ENCODE results near the gene MEFV. TPM values are rescaled to one million over a fixed set of nuclear protein-coding genes. Genes with fewer than 3 reads are reported as not detected.

MEFV gene
- total and polyA plus RNA-seq, 2 of the 13 experiments (the other 11 are each of a cell fraction or from before 2014, with no cell fraction given), result 0.22 TPM; not detected in 1

- TF ChIP-seq ZNF546 (CRISPR knock-in tag; conservative IDR thresholded peaks at IDR 0.05) (no peak), U2AF1 (optimal IDR thresholded peaks at IDR 0.05; ENCODE audit: low read depth, low read length) (no peak), STAT5B (CRISPR knock-in tag; IDR thresholded peaks at IDR 0.05) (no peak), KIAA2018 (CRISPR knock-in tag; IDR thresholded peaks at IDR 0.05; ENCODE audit: borderline replicate concordance) (no peak), KMT2B (CRISPR knock-in tag; IDR thresholded peaks at IDR 0.05) (no peak), MLLT10 (CRISPR knock-in tag; IDR thresholded peaks at IDR 0.05) (no peak), ARNTL (CRISPR knock-in tag; IDR thresholded peaks at IDR 0.05) (no peak), ARID2 (CRISPR knock-in tag; IDR thresholded peaks at IDR 0.05; ENCODE audit: borderline replicate concordance) (no peak), GTF2F1 (IDR thresholded peaks at IDR 0.05; ENCODE audit: low read length) (no peak), NFATC3 (CRISPR knock-in tag; IDR thresholded peaks at IDR 0.05) (no peak), ZNF225 (CRISPR knock-in tag; IDR thresholded peaks at IDR 0.05) (no peak)
- TF ChIP-seq, protein P1, sequence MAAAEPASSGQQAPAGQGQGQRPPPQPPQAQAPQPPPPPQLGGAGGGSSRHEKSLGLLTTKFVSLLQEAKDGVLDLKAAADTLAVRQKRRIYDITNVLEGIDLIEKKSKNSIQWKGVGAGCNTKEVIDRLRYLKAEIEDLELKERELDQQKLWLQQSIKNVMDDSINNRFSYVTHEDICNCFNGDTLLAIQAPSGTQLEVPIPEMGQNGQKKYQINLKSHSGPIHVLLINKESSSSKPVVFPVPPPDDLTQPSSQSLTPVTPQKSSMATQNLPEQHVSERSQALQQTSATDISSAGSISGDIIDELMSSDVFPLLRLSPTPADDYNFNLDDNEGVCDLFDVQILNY (CRISPR knock-in tag; conservative IDR thresholded peaks at IDR 0.05), result no peak
- TF ChIP-seq, protein P2, sequence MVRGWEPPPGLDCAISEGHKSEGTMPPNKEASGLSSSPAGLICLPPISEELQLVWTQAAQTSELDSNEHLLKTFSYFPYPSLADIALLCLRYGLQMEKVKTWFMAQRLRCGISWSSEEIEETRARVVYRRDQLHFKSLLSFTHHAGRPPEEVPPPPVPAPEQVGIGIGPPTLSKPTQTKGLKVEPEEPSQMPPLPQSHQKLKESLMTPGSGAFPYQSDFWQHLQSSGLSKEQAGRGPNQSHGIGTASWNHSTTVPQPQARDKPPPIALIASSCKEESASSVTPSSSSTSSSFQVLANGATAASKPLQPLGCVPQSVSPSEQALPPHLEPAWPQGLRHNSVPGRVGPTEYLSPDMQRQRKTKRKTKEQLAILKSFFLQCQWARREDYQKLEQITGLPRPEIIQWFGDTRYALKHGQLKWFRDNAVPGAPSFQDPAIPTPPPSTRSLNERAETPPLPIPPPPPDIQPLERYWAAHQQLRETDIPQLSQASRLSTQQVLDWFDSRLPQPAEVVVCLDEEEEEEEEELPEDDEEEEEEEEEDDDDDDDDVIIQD (CRISPR knock-in tag; IDR thresholded peaks at IDR 0.05; ENCODE audit: low read depth), result no peak
- H3K4me3 ChIP-seq (replicated peaks in 1 of 3; ENCODE audit: insufficient read depth in 1 of 3, low read depth in 2 of 3, low read length in 3 of 3), result no peak overlapping the region
- H3K4me1 ChIP-seq (ENCODE audit: insufficient read depth, low read length), result peaks cover 28% of the 10 kb centered on the region
- DNase-seq (ENCODE audit: low spot score) (no peak), FAIRE-seq (no peak), ATAC-seq (no peak)
- in situ Hi-C loops (cut with HindIII; ENCODE audit: extremely low pct_ligation_motif_present, low pct_unique_long_range_greater_than_20kb), result no loop called here
- no TSS peak for BruUV-seq (replicated peaks)
- 46% methylated on average over 17 of the region's 35 CpGs for WGBS (ENCODE audit: low lambda C conversion rate)
- POLR2A ChIA-PET, result no interaction called here
- no peak overlapping the region for H3K9ac ChIP-seq (ENCODE audit: insufficient read depth, low read depth, low read length)
- CTCF ChIA-PET (ENCODE audit: low intra/inter-chr PET ratio, low total read pairs), result no interaction called here
- no peak overlapping the region for H2AFZ ChIP-seq (ENCODE audit: low read length)
- no peak overlapping the region for H3K4me2 ChIP-seq (ENCODE audit: low read depth, low read length)
- H3K9me3 ChIP-seq (ENCODE audit: low read length), result no peaks in the 10 kb centered on the region
- no peaks in the 10 kb centered on the region for H3K36me3 ChIP-seq (replicated peaks in 1 of 2; ENCODE audit: control insufficient read depth in 1 of 2, insufficient read depth in 2 of 2, low read length in 2 of 2)
- intact Hi-C loops (cut with micrococcal nuclease; ENCODE audit: unreplicated experiment), result no loop called here
- H3K27me3 ChIP-seq (ENCODE audit: control insufficient read depth in 1 of 2, insufficient read depth in 2 of 2, low read length in 2 of 2), result peaks cover 10 to 44% of the 10 kb centered on the region in 2 experiments; a peak in 4 of 5 replicates
- H4K20me1 ChIP-seq (ENCODE audit: insufficient read depth, low read length), result no peaks in the 10 kb centered on the region
- no peaks in the 10 kb centered on the region for H3K79me2 ChIP-seq (ENCODE audit: insufficient read depth, low read length)
- H3K27ac ChIP-seq (ENCODE audit: extremely low read length, insufficient read depth, low read length), result no peak overlapping the region
Measured at GRCh38 chr16:3254309-3254708, 2.1 kb downstream of the MEFV start.
